Anterior cingulate cortex (tissue), 58 donors: ENCODE data around the gene PCK1.
A peak's percentile ranks its signal among the peaks of the same experiment; 100 is the strongest.

ENCODE experiments used
- DNase-seq, 58 donors: peaks; one replicate each; lab custom pipeline; 2025; lab: John Stamatoyannopoulos, UW

PCK1 gene

GRCh38 chr20:57596998-57597939, 36.4 kb downstream of the PCK1 start:
- DNase-seq: peak in 42 of 58 donors; percentile 8 to 80 (median 30)

- no peak for DNase-seq
Measured at GRCh38 chr20:57598060-57598459, 37.1 kb downstream of the PCK1 start.

- DNase-seq: no peak
Measured at GRCh38 chr20:57598491-57598890, 37.6 kb downstream of the PCK1 start.

GRCh38 chr20:57600320-57601210, 39.7 kb downstream of the PCK1 start:
- DNase-seq: no peak

- DNase-seq: no peak
Measured at GRCh38 chr20:57601211-57601570, 40.3 kb downstream of the PCK1 start.

GRCh38 chr20:57601737-57602136, 40.8 kb downstream of the PCK1 start:
- DNase-seq: no peak

GRCh38 chr20:57603120-57603519, 42.2 kb downstream of the PCK1 start:
- DNase-seq: no peak

- no peak for DNase-seq
Measured at GRCh38 chr20:57605045-57605444, 44.1 kb downstream of the PCK1 start.

GRCh38 chr20:57605878-57606277, 45.0 kb downstream of the PCK1 start:
- no peak for DNase-seq

GRCh38 chr20:57608516-57608915, 47.6 kb downstream of the PCK1 start:
- DNase-seq: no peak

- DNase-seq: no peak
Measured at GRCh38 chr20:57609086-57609841, 48.4 kb downstream of the PCK1 start.

- no peak for DNase-seq
Measured at GRCh38 chr20:57609842-57610167, 48.9 kb downstream of the PCK1 start.

- DNase-seq: no peak
Measured at GRCh38 chr20:57610261-57610952, 49.5 kb downstream of the PCK1 start.

- peak in 8 of 58 donors; percentile 9 to 50 (median 20) for DNase-seq
Measured at GRCh38 chr20:57611586-57612311, 50.8 kb downstream of the PCK1 start.

GRCh38 chr20:57612436-57612835, 51.5 kb downstream of the PCK1 start:
- DNase-seq: no peak

GRCh38 chr20:57612916-57613315, 52.0 kb downstream of the PCK1 start:
- no peak for DNase-seq

- DNase-seq: no peak
Measured at GRCh38 chr20:57613481-57613921, 52.6 kb downstream of the PCK1 start.

- DNase-seq: no peak
Measured at GRCh38 chr20:57614490-57615444, 53.9 kb downstream of the PCK1 start.
